Measurements from ENCODE around the gene FAM114A2. TPM values are rescaled to one million over a fixed set of nuclear protein-coding genes. Genes with fewer than 3 reads are reported as not detected.

FAM114A2 gene
- total RNA-seq, 1 experiment from 2014 or later: 12.8 TPM

DNA sequence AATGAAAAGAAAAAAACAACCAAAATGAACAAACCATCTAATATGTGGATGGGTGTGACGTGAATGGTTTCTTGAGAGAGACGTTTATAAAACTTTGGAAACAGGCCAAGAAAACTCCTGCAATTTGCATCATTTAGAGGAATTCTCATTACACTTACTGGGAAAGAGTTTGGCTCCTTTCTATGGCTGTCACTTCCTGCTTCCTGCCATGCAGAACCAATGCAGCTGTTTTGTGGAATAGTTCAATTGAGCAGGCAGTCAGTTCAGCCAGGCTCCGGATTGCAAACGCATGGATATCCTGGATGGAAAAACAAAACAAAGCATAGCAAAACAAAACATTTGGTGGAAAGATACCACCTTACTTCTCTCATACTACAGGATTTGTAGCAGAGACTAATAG lies 36.6 kb downstream of the FAM114A2 start:
- Mint-ChIP-seq H3K9me3 (no peaks in the 10 kb centered on the region), H3K4me3 (no peak overlapping the region), H3K27ac (no peak overlapping the region; a peak in 1 of 7 replicates), H3K27me3 (ENCODE audit: low read depth) (no peaks in the 10 kb centered on the region), H3K4me1 (no peaks in the 10 kb centered on the region), H3K36me3 (ENCODE audit: insufficient read depth in 1 of 3, low read depth in 3 of 3) (peaks cover 0 to 3% (median 0%) of the 10 kb centered on the region in 3 experiments; a peak in 2 of 7 replicates)
- Histone ChIP-seq H3K56ac (ENCODE audit: insufficient read length, low read depth, low read length) (no peak overlapping the region), H4K8ac (replicated peaks; ENCODE audit: insufficient read length, low read depth, low read length) (no peak overlapping the region), H3K4me2 (ENCODE audit: insufficient read depth, insufficient read length, low read length) (no peak overlapping the region), H3T11ph (ENCODE audit: low read length) (no peak overlapping the region), H3K18ac (ENCODE audit: insufficient read length, low read depth, low read length) (no peak overlapping the region), H2AFZ (ENCODE audit: low read length) (no peak overlapping the region), H2BK5ac (ENCODE audit: insufficient read length, low read length) (no peak overlapping the region), H2BK20ac (ENCODE audit: low read depth, low read length, poor library complexity, severe bottlenecking) (no peak overlapping the region), H3K23me2 (ENCODE audit: insufficient read length, low read depth, low read length, poor library complexity, severe bottlenecking) (no peaks in the 10 kb centered on the region), H4K20me1 (ENCODE audit: control insufficient read depth, insufficient read depth, insufficient read length) (no peaks in the 10 kb centered on the region), H2BK120ac (ENCODE audit: low read depth, low read length, poor library complexity, severe bottlenecking) (no peak overlapping the region), H2BK15ac (ENCODE audit: low read depth, low read length) (no peak overlapping the region), H3K79me2 (ENCODE audit: insufficient read depth, low read length) (no peaks in the 10 kb centered on the region), H3K4me1 (ENCODE audit: insufficient read depth, low read length) (no peaks in the 10 kb centered on the region), H2BK12ac (ENCODE audit: insufficient read length, low read depth, low read length) (no peak overlapping the region), H3K27me3 (ENCODE audit: insufficient read depth, low read length) (no peaks in the 10 kb centered on the region), H3K27ac (ENCODE audit: insufficient read length, low read depth, low read length) (no peak overlapping the region), H4K5ac (ENCODE audit: insufficient read length, low read depth, low read length) (no peak overlapping the region), H3K9me3 (ENCODE audit: control insufficient read depth, low read depth, low read length) (no peaks in the 10 kb centered on the region), H3K9ac (ENCODE audit: extremely low read depth, insufficient read length, low read length) (no peak overlapping the region), H3K23ac (ENCODE audit: insufficient read length, low read depth, low read length) (no peak overlapping the region), H3K79me1 (ENCODE audit: insufficient read depth, low read depth, low read length, poor library complexity, severe bottlenecking) (no peaks in the 10 kb centered on the region), H4K91ac (ENCODE audit: insufficient read length, low read depth, low read length) (no peak overlapping the region), H3K4ac (ENCODE audit: low read depth, low read length) (no peak overlapping the region), H3K14ac (ENCODE audit: insufficient read depth, low read length) (no peak overlapping the region), H2AK5ac (ENCODE audit: insufficient read length, low read length) (no peak overlapping the region)
- DNase-seq: no peak
- TF ChIP-seq, protein P1, sequence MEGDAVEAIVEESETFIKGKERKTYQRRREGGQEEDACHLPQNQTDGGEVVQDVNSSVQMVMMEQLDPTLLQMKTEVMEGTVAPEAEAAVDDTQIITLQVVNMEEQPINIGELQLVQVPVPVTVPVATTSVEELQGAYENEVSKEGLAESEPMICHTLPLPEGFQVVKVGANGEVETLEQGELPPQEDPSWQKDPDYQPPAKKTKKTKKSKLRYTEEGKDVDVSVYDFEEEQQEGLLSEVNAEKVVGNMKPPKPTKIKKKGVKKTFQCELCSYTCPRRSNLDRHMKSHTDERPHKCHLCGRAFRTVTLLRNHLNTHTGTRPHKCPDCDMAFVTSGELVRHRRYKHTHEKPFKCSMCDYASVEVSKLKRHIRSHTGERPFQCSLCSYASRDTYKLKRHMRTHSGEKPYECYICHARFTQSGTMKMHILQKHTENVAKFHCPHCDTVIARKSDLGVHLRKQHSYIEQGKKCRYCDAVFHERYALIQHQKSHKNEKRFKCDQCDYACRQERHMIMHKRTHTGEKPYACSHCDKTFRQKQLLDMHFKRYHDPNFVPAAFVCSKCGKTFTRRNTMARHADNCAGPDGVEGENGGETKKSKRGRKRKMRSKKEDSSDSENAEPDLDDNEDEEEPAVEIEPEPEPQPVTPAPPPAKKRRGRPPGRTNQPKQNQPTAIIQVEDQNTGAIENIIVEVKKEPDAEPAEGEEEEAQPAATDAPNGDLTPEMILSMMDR (conservative IDR thresholded peaks at IDR 0.05): no peak
- WGBS (ENCODE audit: extremely low coverage, insufficient read length, low lambda C conversion rate): no CpG with 5 or more reads among the region's 4 CpGs

All from H9 (cell line).